Measurements from ENCODE around the gene AKT3.

GRCh38 chr1:243725075-243725474, 125.0 kb downstream of the AKT3 start:
- no peak for TF ChIP-seq CTCF (conservative IDR thresholded peaks at IDR 0.05; ENCODE audit: low read length)
- no peak for TF ChIP-seq EZH2phosphoT487 (IDR thresholded peaks at IDR 0.05; ENCODE audit: borderline replicate concordance)
